OCI-LY7 (cell line): ENCODE data around the gene TGFBR2. TPM values are rescaled to one million over a fixed set of nuclear protein-coding genes. Genes with fewer than 3 reads are reported as not detected.
A peak's percentile ranks its signal among the peaks of the same experiment; 100 is the strongest.

Experiments
- BruUV-seq: library from RNA; stranded (reverse); fragments of 400-500 nt; replicated peaks from 2 replicates; lab custom pipeline; 2021; lab: Mats Ljungman, UMichigan
- CTCF ChIA-PET: fragments of 300-600 bp; sonication (Branson Sonifier 250); formaldehyde crosslinking; loops from one replicate; lab custom pipeline; 2022; ENCODE audit warnings: antibody characterized with exemption; ENCODE audit not compliant: unreplicated experiment; lab: Charles Lee
- POLR2A ChIA-PET: fragments of 300-600 bp; sonication (Branson Sonifier 250); formaldehyde crosslinking; loops from one replicate; lab custom pipeline; 2022; ENCODE audit warnings: antibody characterized with exemption; lab: Charles Lee
- DNase-seq: peaks from one replicate; pipeline ENCODE4 v3.0.0-alpha.2; 2015; ENCODE audit warnings: low spot score
- H2AFZ ChIP-seq: fragments of 200-600 bp; sonication (generic), shearing (Covaris generic); 2 replicates; pipeline ENCODE4 v1.6.1; 2014; ENCODE audit warnings: mild to moderate bottlenecking, antibody characterized with exemption, low read length, moderate library complexity
- H3K27ac ChIP-seq: fragments of 200-600 bp; sonication (generic); 2 replicates; pipeline ENCODE4 v1.5.1; 2014; ENCODE audit warnings: mixed run types, low read depth, mild to moderate bottlenecking, moderate library complexity, low read length, inconsistent platforms; ENCODE audit not compliant: poor library complexity, severe bottlenecking
- H3K36me3 ChIP-seq: fragments of 200-600 bp; sonication (generic); 2 replicates; pipeline ENCODE4 v1.6.1; 2014; ENCODE audit warnings: mild to moderate bottlenecking, antibody characterized with exemption, low read length, moderate library complexity, mixed read lengths; ENCODE audit not compliant: insufficient read depth
- H3K4me1 ChIP-seq: fragments of 200-600 bp; sonication (generic); 2 replicates; pipeline ENCODE4 v1.5.1; 2014; ENCODE audit warnings: mild to moderate bottlenecking, low read length; ENCODE audit not compliant: insufficient read depth, poor library complexity, severe bottlenecking
- H3K4me2 ChIP-seq: fragments of 200-600 bp; sonication (generic); 2 replicates; pipeline ENCODE4 v1.6.1; 2014; ENCODE audit warnings: mild to moderate bottlenecking, low read length
- H3K4me3 ChIP-seq: fragments of 200-600 bp; sonication (generic); 2 replicates; pipeline ENCODE4 v1.5.1; 2014; ENCODE audit warnings: mild to moderate bottlenecking, low read depth, low read length; ENCODE audit not compliant: poor library complexity, severe bottlenecking
- H3K79me2 ChIP-seq: fragments of 200-600 bp; sonication (generic); 2 replicates; pipeline ENCODE4 v1.6.1; 2016; ENCODE audit warnings: low read depth, mild to moderate bottlenecking, low read length, moderate library complexity, mixed read lengths; ENCODE audit not compliant: insufficient read depth
- H3K9me2 ChIP-seq: fragments of 200-600 bp; sonication (generic); 2 replicates; pipeline ENCODE4 v1.6.1; 2016; ENCODE audit warnings: mild to moderate bottlenecking, low read length, mixed read lengths; ENCODE audit not compliant: insufficient read depth
- H3K9me3 ChIP-seq: fragments of 200-600 bp; sonication (generic); 2 replicates; pipeline ENCODE4 v1.6.1; 2014; ENCODE audit warnings: mild to moderate bottlenecking, mixed run types, low read length, mixed read lengths
- H4K20me1 ChIP-seq: fragments of 200-600 bp; sonication (generic); 2 replicates; pipeline ENCODE4 v1.6.1; 2014; ENCODE audit warnings: mild to moderate bottlenecking, antibody characterized with exemption, low read length, moderate library complexity, mixed read lengths; ENCODE audit not compliant: insufficient read depth
- EZH2phosphoT487 ChIP-seq: fragments of 200-600 bp; sonication (generic); IDR thresholded peaks from 2 replicates; pipeline ENCODE4 v1.6.1; 2018; ENCODE audit warnings: low read depth, borderline replicate concordance, mild to moderate bottlenecking, mixed run types, antibody characterized with exemption, low read length, moderate library complexity, mixed read lengths
- intact Hi-C: fragments of 100-400 bp; cut with micrococcal nuclease; formaldehyde crosslinking; loops from one replicate; pipeline ENCODE4 v1.10.0; 2022; ENCODE audit not compliant: unreplicated experiment
- total RNA-seq, 2 experiments: library from RNA; depleted of rRNA in 1 of 2; stranded (reverse); fragments of >200 nt in 1 of 2; shearing (Covaris generic) in 1 of 2; gene quantifications; 2 replicates each; pipeline ENCODE4 v1.2.3, GENCODE V29; 2014 to 2022
- TF ChIP-seq, protein P1 (sequence below): fragments of 200-600 bp; sonication (generic); conservative IDR thresholded peaks from 2 replicates; pipeline ENCODE4 v1.5.1; 2014; ENCODE audit warnings: mild to moderate bottlenecking, antibody characterized with exemption, low read length, moderate library complexity, mixed read lengths

TGFBR2 gene
- total RNA-seq, 2 experiments from 2014 or later: 25.2 to 28.1 TPM

DNA sequence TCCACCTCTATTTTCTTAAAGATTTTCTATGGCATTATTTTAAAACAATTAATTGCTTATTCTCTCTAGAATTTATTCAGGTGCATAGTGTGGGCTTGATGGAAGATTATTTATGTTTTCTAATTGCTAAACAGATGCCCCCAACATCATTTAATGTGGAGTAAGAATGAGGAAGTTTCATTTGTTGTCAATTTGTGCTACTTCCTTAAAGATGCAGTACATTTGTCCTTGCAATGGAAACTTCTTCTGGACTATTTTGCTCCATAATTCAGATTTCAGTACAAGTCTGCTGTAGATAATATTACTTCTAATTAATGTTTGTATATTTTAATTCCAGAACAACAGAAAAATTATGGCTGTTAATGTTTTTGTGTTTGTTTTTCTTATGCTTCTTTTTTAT lies 104.8 kb downstream of the TGFBR2 start:
- intact Hi-C loops: no loop called here
- CTCF ChIA-PET: no interaction called here
- Histone ChIP-seq H4K20me1 (no peaks in the 10 kb centered on the region), H3K9me3 (no peaks in the 10 kb centered on the region), H3K4me1 (peaks cover 8% of the 10 kb centered on the region), H3K9me2 (no peaks in the 10 kb centered on the region), H3K4me3 (no peak overlapping the region), H2AFZ (peak overlapping the region; percentile 55), H3K36me3 (no peaks in the 10 kb centered on the region), H3K27ac (no peak overlapping the region), H3K4me2 (no peak overlapping the region), H3K79me2 (no peaks in the 10 kb centered on the region)
- TF ChIP-seq, protein P1, sequence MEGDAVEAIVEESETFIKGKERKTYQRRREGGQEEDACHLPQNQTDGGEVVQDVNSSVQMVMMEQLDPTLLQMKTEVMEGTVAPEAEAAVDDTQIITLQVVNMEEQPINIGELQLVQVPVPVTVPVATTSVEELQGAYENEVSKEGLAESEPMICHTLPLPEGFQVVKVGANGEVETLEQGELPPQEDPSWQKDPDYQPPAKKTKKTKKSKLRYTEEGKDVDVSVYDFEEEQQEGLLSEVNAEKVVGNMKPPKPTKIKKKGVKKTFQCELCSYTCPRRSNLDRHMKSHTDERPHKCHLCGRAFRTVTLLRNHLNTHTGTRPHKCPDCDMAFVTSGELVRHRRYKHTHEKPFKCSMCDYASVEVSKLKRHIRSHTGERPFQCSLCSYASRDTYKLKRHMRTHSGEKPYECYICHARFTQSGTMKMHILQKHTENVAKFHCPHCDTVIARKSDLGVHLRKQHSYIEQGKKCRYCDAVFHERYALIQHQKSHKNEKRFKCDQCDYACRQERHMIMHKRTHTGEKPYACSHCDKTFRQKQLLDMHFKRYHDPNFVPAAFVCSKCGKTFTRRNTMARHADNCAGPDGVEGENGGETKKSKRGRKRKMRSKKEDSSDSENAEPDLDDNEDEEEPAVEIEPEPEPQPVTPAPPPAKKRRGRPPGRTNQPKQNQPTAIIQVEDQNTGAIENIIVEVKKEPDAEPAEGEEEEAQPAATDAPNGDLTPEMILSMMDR: no peak
- peak; percentile 28 for DNase-seq
- POLR2A ChIA-PET: interaction anchor here (0.6 kb wide), 1 partner anchor 93 kb away, joined by 5 read pairs; no protein-coding TSS in a partner anchor
- no TSS peak for BruUV-seq

DNA sequence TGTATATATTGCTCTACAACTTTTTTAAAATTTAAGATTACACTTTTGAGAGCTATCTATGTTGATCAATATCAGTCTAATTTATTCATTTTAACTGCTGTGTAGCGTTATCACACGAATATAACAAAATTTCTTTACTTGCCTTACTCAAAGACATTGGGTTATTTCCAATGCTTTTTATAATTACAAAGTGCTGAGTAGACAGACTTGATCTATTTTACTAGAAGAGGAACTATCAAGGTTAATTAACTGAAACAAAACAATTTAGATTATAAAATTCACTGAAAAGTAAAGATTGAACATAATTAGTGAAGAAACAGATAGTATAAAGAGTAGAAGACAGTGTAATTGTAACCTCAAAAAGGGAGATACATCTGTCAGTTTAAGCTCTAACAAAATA lies 105.5 kb downstream of the TGFBR2 start:
- H3K9me3 ChIP-seq: no peaks in the 10 kb centered on the region
- no peaks in the 10 kb centered on the region for H4K20me1 ChIP-seq
- BruUV-seq: no TSS peak
- CTCF ChIA-PET: no interaction called here
- no peak for DNase-seq
- intact Hi-C loops: no loop called here
- no peak overlapping the region for H3K4me2 ChIP-seq
- no peak for TF ChIP-seq EZH2phosphoT487
- TF ChIP-seq, protein P1: no peak
- POLR2A ChIA-PET: interaction anchor here (0.6 to 0.7 kb wide), 2 partner anchors 94 to 107 kb away, joined by 3 to 5 read pairs; no protein-coding TSS in a partner anchor
- H2AFZ ChIP-seq: peak overlapping the region; percentile 55; the same call in 1 of the 2 replicates
- no peaks in the 10 kb centered on the region for H3K79me2 ChIP-seq
- H3K4me1 ChIP-seq: peaks cover 8% of the 10 kb centered on the region
- H3K36me3 ChIP-seq: no peaks in the 10 kb centered on the region
- H3K9me2 ChIP-seq: no peaks in the 10 kb centered on the region
- H3K4me3 ChIP-seq: no peak overlapping the region
- H3K27ac ChIP-seq: no peak overlapping the region

DNA sequence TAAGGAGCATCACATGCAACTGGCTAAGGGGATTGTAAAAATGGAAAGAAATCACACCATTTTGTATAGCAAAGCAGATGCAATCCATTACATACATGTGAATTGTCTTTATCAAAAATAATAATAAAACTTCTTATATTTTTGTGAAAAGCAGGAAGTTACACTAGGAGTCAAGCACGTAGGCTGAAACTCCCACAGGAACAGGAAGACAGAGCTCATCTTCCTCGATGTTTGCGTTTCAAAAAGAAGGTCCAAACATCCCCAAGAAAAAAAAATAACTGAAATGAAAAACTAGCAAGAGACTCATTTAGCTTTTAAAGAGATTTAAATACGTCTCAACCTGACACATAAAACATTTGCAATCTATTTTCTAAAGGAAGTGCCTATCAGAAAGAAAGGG lies 106.6 kb downstream of the TGFBR2 start:
- H3K79me2 ChIP-seq: no peaks in the 10 kb centered on the region
- CTCF ChIA-PET: no interaction called here

More for the DNA sequence above, 106.6 kb downstream of the TGFBR2 start:
- peaks cover 8% of the 10 kb centered on the region for H3K4me1 ChIP-seq
- H4K20me1 ChIP-seq: no peaks in the 10 kb centered on the region
- H3K9me2 ChIP-seq: no peaks in the 10 kb centered on the region
- H2AFZ ChIP-seq: 0 out of 2 replicates have a peak overlapping the region, but pooled peaks have one; percentile 10
- no TSS peak for BruUV-seq
- DNase-seq: no peak
- H3K27ac ChIP-seq: no peak overlapping the region
- POLR2A ChIA-PET: interaction anchor here (0.6 to 1.6 kb wide), 4 partner anchors 8 to 266 kb away, joined by 3 to 4 read pairs (median 3); no protein-coding TSS in a partner anchor
- no peaks in the 10 kb centered on the region for H3K9me3 ChIP-seq
- intact Hi-C loops: no loop called here
- no peak for TF ChIP-seq EZH2phosphoT487
- TF ChIP-seq, protein P1: no peak
- no peak overlapping the region for H3K4me3 ChIP-seq
- H3K4me2 ChIP-seq: no peak overlapping the region
- H3K36me3 ChIP-seq: no peaks in the 10 kb centered on the region
